Subcutaneous adipose tissue (tissue), 4 donors: ENCODE data around the gene TRMO. TPM values are rescaled to one million over a fixed set of nuclear protein-coding genes. Genes with fewer than 3 reads are reported as not detected.

Experiments used
- total RNA-seq, 4 donors: library from RNA; depleted of rRNA; stranded (reverse); fragments of >200 nt; gene quantifications; one replicate each; pipeline ENCODE4 v1.1.0, GENCODE V29; 2016
- TF ChIP-seq, protein P1 (sequence below): fragments of 450-650 bp; IDR thresholded peaks from one replicate; pipeline ENCODE4 v1.5.1; 2016; ENCODE audit warnings: low read depth, mild to moderate bottlenecking, control low read depth, antibody characterized with exemption, moderate library complexity

TRMO gene
- total RNA-seq, 4 donors from 2014 or later, result 21.7 to 29.5 (median 26.3) TPM

DNA sequence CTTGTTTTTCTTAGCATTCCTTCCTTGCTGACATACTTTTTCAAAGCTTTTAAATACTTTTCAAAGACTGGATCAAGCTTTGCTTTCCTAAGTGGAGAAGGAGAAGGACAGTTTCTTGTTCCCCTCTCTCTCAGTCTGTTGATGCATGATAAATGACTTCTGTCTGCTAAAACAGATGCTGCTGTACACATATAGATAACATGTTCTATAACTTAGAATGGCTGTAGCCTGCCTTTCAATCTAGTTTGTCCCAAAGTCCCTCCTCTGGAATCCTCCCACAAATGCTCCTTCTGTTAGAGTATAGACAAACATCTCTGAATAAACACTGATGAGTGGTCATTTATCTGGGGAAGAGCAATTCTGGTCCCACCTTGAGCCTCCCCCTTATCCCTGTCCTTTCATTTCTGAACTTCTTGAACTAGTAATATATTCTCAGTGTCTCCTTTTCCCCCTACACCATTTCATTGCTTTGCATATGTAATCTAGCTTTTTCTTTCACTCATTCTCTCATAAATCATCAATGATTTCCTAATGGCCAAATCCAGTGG lies 21.1 kb upstream of the TRMO start:
- TF ChIP-seq, protein P1, sequence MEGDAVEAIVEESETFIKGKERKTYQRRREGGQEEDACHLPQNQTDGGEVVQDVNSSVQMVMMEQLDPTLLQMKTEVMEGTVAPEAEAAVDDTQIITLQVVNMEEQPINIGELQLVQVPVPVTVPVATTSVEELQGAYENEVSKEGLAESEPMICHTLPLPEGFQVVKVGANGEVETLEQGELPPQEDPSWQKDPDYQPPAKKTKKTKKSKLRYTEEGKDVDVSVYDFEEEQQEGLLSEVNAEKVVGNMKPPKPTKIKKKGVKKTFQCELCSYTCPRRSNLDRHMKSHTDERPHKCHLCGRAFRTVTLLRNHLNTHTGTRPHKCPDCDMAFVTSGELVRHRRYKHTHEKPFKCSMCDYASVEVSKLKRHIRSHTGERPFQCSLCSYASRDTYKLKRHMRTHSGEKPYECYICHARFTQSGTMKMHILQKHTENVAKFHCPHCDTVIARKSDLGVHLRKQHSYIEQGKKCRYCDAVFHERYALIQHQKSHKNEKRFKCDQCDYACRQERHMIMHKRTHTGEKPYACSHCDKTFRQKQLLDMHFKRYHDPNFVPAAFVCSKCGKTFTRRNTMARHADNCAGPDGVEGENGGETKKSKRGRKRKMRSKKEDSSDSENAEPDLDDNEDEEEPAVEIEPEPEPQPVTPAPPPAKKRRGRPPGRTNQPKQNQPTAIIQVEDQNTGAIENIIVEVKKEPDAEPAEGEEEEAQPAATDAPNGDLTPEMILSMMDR, result no peak

DNA sequence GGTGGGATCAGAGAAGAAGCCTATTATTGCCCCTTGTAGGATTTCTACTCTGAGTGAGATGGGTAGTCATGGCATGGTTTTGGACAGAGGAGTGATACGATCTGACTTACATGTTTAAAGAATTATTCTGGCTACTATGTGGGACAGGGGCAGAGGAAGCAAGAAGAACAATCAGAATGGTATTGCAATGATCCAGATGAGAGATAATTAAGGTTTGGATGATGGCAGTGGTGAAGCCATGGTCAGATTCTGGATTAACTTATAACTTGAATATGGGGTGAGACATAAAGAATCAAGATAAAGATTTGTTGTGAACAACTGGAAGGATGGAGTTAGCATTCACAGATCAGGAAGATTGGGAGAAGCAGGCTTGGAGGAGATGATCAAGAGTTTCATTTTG lies 19.0 kb upstream of the TRMO start:
- TF ChIP-seq, protein P1, result no peak

DNA sequence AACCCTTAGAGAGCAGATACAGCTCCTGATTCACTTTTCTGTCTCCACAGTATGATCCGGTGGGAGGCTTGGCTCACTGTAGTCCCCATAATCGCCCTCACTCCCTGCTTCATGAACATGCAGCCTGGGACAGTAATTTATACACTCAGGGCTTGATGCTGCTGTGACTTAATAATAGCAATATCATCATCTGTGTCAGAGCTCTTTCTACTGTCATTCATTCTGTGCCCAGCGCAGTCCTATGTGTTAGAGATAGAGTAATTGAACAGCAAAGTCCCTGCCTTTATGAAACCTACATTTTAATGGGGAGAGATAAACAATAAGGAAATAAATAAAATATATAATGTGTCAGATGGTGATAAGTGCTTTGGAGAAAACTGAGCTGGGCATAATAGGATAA lies 18.4 kb upstream of the TRMO start:
- TF ChIP-seq, protein P1, result no peak

DNA sequence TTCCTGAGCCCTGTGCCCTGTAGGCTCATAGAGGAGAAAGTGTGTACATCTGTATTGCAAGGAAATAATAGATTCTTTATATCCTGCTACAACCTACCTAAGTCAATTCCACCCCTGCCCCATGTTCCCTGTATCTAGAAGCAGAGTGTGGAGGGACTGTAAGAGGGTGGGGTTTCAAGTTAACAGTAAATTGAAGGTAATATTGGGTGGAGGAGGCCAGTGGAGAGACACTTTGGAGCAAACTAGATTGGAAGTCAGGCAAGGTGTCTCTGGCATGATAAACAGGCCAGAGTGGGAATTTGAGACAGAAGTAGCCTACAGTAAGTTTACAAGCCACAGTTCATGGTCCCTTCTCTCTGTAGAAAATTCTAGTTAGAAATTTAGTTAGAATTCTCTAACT lies 17.9 kb upstream of the TRMO start:
- TF ChIP-seq, protein P1, result no peak

DNA sequence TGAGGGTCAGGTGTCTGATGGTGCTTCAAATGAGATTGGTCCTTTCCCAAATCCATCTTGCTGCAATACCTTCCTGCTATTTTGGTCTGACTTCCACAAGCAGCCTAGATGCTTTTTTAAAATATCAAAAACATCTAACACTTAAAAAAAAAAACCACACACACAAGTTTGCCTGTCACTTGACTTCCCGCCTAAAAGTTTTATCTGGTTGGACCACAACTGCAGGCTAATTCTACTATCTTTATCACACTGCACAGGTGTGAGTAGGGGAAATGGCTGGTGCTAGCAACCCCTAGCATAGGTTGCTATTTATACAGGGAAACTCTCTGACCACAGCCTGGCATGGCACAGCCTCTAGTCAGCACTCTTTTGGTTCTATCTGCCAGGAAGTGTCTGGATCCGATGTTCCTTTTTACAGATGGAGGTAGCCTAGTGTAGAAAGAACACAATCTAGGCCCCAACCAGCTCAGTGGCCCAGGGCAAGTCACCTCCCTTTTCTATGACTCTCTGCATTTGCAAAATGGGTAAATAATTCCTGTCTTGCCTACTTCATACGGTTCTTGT lies 15.9 kb upstream of the TRMO start, which contains the start of gene HEMGN:
HEMGN (minus strand) TSS at position 92 of the 564 bp plus-strand sequence; CDS start at position 56, 36 bp downstream.
- TF ChIP-seq, protein P1, result no peak

DNA sequence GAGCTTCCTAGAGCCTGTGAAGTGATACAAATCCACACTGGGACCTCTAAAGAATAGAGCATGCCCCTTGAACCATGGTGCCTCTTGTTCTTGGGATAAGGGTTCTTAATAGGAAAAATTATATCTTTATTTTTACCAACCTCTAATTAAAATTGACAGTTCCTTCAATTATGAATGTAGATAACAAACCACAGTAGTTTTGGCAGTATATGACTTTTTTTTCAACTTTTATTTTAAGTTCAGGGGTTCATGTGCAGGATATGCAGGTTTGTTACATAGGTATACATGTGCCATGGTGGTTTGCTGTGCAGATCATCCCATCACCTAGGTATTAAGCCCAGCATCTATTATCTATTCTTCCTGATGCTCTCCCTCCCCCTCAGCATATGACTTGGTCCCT lies 14.7 kb upstream of the TRMO start:
- TF ChIP-seq, protein P1, result no peak

DNA sequence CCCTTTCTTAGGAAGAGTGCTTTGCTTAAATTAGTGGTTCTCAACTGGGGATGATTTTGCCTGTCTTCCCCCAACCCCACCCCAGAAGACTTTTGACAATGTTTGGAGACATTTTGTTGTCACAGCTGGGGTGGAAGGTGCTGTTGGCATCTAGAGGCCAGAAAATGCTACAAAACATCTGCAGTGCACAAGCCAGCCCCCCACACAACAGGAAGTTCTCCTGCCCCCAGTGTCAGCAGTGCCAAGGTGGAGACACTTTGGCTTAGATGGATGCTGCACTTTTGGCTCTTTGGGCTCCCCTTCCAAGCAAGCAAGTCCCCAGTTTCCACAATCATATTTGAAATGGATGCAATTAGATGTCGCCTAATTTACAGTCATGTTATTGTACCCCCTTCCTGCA lies 13.0 kb upstream of the TRMO start:
- TF ChIP-seq, protein P1, result no peak
